NAMALWA (cell line): ENCODE measurements around the gene CFAP299.

ENCODE experiments used
- DNase-seq: peaks from one replicate; pipeline ENCODE4 v3.0.0-alpha.2; 2015; ENCODE audit warnings: low spot score

CFAP299 gene

DNA sequence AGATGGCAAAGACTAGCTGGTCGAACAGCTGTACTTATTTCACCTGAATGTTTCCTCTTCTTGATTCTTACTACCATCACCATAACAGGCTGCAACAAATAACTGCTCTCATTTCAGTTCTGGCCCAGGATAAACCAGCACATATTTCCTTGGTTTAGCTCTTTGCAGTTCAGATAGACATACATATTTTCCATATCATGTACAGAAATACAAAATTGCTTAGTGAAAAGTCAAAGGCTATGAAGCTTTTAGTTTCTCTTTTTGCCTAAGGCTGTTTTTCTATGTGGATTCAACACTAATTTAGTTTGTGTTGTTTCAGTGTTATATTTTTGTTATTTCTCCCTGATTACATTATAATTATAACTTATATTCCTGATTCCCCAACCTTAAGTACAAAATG, 591.4 kb downstream of the CFAP299 start:
- no peak for DNase-seq

DNA sequence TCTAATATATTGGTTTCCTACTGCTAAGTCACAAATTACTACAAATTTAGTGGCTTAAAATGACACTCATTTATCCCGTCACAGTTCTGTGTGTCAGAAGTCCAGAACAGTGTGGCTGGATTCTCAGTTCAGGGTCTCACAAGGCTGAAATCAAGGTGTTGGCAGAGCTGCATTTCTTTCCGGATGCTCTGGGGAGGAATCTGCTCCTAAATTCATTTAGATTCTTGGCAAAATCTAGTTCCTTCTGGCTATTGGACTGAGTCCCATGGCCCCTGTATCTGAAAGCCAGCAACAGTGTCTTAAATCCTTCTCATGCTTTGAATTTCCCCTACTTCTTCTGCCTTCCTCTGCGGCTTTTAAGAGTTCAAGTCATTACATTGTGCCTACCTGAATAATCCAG, 591.9 kb downstream of the CFAP299 start:
- DNase-seq, result no peak

DNA sequence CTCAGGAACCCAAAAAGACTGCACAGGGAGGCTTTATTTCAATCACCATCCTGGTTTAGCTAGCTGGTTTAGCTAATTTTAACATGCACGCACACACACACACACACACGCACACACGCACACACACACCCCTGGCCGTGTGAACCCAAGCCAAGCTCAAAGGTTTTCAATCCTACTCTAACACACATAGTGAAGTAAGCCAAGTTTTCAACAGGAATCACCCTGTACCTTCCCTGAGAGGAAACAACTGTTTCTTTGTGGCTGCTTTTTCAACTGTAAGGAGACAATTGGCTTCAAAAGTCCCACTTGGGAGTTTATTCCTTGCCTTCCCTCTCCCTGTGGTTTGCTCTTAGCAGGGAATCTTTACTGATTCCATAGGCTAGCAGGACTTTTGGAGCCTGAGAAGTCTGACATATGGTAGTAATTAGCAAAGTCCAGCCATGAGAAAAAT, 596.1 kb downstream of the CFAP299 start:
- no peak for DNase-seq

DNA sequence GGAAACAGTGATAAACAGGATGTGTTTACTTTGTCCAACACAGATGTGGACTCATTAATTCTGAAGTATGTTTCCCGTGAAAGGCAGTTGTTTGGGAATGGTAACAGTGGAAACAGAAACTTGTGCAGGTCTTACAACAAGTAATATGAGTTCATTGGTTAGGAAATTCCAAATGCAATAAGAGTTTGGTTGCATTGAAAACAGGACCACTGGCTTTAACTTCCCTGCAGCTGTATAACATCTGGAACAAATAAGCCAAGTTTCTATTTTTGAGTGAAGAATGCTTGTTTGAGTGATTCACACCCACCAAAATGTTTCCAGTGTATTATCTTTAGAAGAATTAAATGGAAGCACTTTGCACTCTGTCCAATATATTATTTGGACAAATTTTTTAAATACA, 612.6 kb downstream of the CFAP299 start:
- DNase-seq, result no peak

GRCh38 chr4:80948995-80949394, 613.5 kb downstream of the CFAP299 start:
- DNase-seq, result no peak

DNA sequence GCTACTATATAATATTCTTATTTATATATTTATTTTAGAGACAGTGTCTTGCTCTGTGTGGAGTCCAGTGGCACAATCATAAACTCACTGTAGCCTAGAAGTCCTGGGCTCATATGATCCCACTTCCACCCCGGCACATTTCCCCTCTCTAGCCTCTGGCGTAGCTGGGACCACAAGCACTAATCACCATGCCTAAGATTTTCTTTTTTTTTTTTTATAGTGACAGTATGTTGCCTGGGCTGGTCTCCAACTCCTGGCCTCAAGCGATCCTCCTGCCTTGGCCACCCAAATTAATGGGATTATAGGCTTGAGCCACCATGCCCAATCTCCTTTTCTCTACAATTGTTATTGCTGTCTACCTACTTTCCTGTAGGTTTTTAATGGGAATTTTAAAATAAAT, 620.9 kb downstream of the CFAP299 start:
- no peak for DNase-seq

- DNase-seq, result no peak
These were observed 627.5 kb downstream of the CFAP299 start for GRCh38 chr4:80963051-80963450.

DNA sequence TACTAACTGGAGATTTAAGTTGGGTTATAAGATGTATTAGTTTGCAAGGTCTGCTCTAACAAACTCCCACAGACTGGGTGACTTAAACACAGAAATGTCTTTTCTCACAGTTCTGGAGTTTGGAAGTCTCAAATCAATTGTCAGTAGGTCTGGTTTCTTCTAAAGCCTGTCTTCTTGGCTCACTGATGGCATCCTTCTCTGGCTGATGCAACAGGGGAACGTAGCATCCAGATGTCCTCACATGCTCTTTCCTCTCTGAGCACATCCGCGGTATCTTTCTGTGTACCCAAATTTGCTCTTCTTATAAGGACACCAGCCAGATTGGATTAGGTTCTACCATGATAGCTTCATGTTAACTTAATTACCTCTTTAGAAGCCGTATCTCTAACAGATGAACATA, 631.8 kb downstream of the CFAP299 start:
- no peak for DNase-seq

GRCh38 chr4:80980239-80980638, 644.7 kb downstream of the CFAP299 start:
- DNase-seq, result no peak

DNA sequence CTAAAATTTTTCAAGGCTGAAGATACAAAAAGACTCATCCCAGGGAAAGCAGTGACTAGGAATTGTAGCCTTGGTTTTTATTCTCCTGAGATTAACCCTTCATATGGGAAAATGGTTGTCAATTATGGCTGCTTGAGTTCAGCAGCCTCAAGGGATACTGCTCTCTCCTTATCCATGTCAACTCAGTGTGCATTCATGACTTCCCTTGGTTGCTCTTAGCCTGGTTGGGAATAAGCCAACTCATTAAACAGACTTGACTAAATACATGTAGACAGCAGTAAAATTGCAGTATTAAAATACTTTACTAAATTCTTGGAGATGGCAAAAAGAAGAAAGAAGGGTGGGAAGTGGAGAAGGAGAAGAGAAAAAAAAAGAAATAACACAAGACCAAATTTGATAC, 650.5 kb downstream of the CFAP299 start:
- DNase-seq, result no peak

DNA sequence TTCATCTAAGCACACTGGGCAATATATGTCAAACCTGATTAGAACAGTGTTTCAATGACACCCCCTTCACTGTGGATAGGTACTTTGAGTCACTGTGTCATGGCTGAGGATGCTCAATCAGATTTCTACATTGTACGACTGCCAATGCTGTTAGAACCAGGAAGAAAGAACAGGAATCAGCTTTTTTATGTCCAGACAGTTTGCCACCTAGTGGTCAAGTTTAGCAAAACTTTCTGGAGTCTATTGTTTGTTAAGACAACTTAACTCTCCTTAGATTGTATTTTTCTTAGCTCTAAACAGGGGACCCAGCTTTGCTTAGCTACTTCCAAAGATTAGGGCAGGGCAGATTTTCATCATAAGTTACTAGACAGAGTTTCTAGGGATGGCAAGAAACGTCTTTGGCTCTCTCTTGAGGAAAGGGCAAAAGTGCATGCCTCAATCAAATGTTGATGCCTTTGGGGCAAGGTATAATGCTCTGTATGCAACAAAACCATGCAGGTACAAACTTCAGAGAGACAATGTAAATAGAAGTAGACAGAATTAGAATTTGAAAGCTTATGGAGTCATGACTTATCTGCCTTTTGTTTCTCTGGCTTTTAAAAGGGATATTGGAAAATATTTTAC, 654.5 kb downstream of the CFAP299 start:
- peak; percentile 89 for DNase-seq

DNA sequence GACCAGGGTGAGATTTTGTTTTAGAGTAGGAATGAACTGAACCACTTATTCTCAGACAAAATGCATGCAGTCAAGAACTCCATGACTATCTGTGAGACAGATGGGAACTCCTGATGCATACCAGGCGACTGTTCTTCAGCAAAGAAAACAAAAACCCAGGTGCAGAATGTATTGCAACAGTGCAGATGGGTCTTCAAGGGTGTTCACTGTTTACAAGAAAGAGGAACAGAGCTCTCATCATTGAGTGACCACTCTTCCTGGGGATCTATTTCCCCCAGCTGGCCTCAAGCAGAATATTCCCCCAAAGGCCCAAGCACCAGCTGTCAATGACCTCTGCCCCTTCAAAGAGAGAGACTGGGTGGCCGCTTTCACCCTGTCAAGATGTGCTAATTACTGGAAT, 655.3 kb downstream of the CFAP299 start:
- DNase-seq, result peak; percentile 93

- DNase-seq, result no peak
These were observed 664.4 kb downstream of the CFAP299 start for GRCh38 chr4:80999943-81000342.

GRCh38 chr4:81003597-81004111, 668.1 kb downstream of the CFAP299 start:
- peak; percentile 62 for DNase-seq

- no peak for DNase-seq
These were observed 671.9 kb downstream of the CFAP299 start for GRCh38 chr4:81007417-81007816.
